GM12873 (cell line): ENCODE results near the gene BAD.

Source experiments
- TF ChIP-seq, protein P1 (sequence below): IDR thresholded peaks from 2 replicates; pipeline ENCODE4 v1.5.1; 2012; ENCODE audit warnings: low read depth, mild to moderate bottlenecking, moderate library complexity, low read length, control low read depth; ENCODE audit not compliant: insufficient read depth; ENCODE audit errors: missing control alignments

Gene BAD

DNA sequence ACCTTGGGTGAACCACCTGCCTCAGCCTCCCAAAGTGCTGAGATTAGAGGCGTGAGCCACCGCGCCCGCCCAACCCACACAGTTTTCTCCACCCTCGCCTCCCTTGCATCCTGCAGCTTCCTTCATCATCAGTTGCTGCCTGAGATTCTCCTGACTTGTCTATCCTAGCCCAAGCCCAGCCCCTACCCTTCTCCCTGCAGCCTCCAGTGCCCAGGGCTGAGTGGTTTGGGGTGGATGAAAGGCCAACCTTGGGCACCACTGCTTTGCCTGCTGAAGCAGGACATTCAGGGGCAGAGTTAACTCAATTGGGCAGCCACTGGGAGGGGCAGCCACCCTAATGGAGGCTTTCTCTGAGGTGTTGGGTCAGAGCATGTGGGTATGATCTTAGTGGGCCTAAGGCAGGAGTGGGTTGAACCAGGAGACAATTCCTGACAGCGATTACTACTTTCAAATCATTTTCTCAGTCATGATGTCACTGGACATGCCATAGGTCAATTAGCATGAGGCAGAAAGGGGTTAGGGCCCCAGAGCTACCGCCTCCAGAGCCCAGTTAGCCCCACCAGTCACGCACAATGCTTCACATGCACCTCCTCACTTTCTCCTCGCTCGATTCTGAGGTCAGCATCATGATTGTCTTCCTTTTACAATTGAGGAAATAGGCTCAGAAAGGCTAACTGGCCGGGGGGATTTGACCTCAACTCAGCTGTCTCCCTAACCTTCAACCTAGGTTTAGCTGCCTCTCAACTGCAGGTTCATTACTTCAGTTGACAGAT lies 44.6 kb downstream of the BAD start:
- TF ChIP-seq, protein P1, sequence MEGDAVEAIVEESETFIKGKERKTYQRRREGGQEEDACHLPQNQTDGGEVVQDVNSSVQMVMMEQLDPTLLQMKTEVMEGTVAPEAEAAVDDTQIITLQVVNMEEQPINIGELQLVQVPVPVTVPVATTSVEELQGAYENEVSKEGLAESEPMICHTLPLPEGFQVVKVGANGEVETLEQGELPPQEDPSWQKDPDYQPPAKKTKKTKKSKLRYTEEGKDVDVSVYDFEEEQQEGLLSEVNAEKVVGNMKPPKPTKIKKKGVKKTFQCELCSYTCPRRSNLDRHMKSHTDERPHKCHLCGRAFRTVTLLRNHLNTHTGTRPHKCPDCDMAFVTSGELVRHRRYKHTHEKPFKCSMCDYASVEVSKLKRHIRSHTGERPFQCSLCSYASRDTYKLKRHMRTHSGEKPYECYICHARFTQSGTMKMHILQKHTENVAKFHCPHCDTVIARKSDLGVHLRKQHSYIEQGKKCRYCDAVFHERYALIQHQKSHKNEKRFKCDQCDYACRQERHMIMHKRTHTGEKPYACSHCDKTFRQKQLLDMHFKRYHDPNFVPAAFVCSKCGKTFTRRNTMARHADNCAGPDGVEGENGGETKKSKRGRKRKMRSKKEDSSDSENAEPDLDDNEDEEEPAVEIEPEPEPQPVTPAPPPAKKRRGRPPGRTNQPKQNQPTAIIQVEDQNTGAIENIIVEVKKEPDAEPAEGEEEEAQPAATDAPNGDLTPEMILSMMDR: no peak

DNA sequence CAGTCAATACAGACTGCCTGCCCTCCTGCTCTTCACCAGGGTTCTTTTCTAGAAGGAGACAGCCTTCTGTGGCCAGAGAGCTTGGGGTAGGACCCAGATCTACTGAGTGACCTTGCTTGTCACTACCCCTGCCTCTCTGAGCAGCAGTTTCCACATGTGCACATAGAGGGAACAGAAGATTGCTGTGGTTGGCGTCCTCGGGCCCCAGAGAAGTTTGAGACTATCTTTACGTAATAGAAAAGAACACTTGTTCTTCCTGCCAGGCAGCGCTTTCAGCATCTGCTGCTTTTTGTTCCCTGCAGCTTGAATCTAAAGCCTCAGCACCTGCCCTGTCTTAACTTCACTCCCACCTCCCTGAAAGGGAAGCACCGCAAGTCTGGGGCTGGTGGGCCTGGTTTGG lies 45.5 kb downstream of the BAD start:
- TF ChIP-seq, protein P1: no peak

DNA sequence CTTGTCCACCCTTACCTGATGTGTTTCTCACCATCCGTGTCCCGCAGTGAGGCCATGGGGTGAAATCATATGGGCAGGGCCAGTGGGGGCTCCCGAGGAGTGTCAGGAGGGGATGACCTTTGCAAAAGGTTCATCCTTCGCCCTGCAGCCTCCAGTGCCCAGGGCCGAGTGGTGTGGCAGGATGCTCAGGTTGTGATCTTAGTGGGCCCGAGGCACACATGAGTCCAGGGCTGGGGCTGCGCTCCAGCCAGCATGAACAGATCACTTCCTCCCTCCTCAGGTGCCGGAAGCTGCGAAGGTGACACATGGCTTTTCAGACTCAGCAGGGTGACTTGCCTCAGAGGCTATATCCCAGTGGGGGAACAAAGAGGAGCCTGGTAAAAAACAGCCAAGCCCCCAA lies 46.4 kb downstream of the BAD start:
- TF ChIP-seq, protein P1: no peak

DNA sequence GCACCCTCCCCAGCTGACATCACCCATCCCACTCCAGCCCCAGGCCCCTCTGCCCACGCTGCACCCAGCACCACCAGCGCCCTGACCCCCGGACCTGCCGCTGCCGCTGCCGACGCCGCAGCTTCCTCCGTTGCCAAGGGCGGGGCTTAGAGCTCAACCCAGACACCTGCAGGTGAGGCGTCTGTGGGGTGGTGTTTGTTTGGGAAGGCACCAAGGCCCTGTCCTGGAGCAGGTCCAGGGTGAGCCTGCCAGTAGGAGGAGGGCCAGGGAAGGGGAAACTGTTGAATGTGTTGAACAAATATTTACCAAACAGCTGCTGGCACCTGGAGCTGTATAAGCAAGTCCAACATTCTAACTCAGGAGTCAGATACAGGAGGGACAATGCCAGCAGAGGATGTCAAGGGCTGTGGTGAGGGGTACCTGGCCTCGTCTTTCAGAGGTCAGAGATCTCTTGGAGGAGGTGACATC lies 46.9 kb downstream of the BAD start:
- TF ChIP-seq, protein P1: no peak

DNA sequence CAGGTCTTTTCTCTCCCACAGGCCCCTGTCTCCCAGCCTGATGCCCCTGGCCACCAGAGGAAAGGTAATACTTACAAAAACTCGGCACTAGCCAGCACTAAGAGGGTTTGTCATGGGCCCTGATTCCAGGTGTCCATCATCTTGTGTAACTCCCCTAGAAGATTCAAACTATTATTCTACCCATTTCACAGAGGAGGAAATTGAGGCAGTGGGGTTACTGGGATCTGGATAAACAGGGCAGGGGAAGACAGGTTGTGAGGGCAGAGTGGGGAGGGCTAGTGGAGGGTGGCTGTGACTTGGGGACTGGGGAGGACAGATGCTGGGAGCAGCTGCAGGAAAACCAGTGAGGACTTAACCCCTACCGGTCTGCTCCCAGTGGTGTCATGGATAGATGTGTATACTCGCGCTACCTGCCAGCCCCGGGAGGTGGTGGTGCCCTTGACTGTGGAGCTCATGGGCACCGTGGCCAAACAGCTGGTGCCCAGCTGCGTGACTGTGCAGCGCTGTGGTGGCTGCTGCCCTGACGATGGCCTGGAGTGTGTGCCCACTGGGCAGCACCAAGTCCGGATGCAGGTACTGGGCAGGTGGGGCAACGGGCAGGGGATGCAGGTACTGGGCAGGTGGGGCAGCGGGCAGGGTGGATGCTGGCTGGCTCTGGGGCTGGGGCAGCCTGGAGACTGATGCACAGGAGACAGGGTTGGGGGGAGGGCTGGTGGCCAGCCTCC lies 48.9 kb downstream of the BAD start:
- TF ChIP-seq, protein P1: no peak

DNA sequence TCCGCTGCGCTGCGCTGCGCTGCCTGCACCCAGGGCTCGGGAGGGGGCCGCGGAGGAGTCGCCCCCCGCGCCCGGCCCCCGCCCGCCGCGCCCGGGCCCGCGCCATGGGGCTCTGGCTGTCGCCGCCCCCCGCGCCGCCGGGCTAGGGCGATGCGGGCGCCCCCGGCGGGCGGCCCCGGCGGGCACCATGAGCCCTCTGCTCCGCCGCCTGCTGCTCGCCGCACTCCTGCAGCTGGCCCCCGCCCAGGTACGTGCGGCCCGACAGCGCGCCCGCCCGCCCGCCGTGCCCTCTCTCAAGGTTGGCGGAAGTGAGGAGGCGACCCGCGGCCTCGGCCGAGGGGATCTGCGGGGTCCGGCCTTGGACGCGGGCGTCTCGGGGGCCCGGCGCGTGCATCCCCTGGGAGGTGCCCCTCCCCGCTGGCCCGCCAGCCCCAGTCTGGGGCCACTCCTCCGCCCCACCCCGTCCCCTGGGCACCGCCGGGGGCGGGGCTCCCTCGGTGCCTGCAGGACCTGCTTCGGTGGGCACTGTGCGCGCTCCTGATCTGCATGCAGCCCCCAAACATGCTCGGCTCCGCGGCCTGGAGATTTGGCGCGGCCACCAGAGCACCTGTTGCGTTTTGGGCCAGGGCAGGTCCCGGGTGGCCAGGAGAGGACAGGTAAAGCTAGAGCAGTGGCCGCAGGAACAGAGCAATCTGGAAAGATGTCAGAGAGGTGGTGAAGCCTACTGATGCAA lies 49.7 kb downstream of the BAD start:
- TF ChIP-seq, protein P1: no peak
